HL-60 (cell line): ENCODE data around the gene FILIP1L.

Experiments
- DNase-seq, 2 experiments: peaks; one replicate each; pipeline ENCODE4 v3.0.0-alpha.2; 2010 to 2020; ENCODE audit warnings: low read depth in 1 of 2, low spot score in 1 of 2
- H3K27ac ChIP-seq: fragments of 250-450 bp; sonication (Bioruptor Pico); replicated peaks from 2 replicates; pipeline ENCODE4 v1.5.1; 2020; ENCODE audit warnings: mild to moderate bottlenecking, moderate library complexity
- H3K27me3 ChIP-seq: fragments of 250-450 bp; sonication (Bioruptor Pico); 2 replicates; pipeline ENCODE4 v1.5.1; 2021; ENCODE audit warnings: mild to moderate bottlenecking, moderate library complexity; ENCODE audit not compliant: insufficient read depth, poor library complexity, severe bottlenecking
- H3K4me3 ChIP-seq: replicated peaks from 2 replicates; pipeline ENCODE4 v1.5.1; 2011; ENCODE audit warnings: mild to moderate bottlenecking, control low read depth, low read length; ENCODE audit not compliant: insufficient read depth
- GABPA ChIP-seq: IDR thresholded peaks from 2 replicates; pipeline ENCODE4 v1.6.1; 2012; ENCODE audit warnings: low read depth
- POLR2AphosphoS5 ChIP-seq: IDR thresholded peaks from 2 replicates; pipeline ENCODE4 v1.6.1; 2012; ENCODE audit warnings: low read depth
- REST ChIP-seq: IDR thresholded peaks from 2 replicates; pipeline ENCODE4 v1.6.1; 2012; ENCODE audit warnings: low read depth; ENCODE audit not compliant: insufficient replicate concordance
- SPI1 ChIP-seq: IDR thresholded peaks from 2 replicates; pipeline ENCODE4 v1.6.1; 2012; ENCODE audit warnings: low read depth, mild to moderate bottlenecking, borderline replicate concordance
- TF ChIP-seq, protein P1 (sequence below): IDR thresholded peaks from one replicate; pipeline ENCODE4 v1.5.1; 2011; ENCODE audit warnings: low read length, control low read depth, inconsistent platforms; ENCODE audit not compliant: insufficient read depth

FILIP1L gene

GRCh38 chr3:100039075-100039474 is 75.2 kb downstream of the FILIP1L start:
- no peak for DNase-seq
- Histone ChIP-seq H3K4me3 (no peak overlapping the region), H3K27me3 (no peaks in the 10 kb centered on the region), H3K27ac (no peak overlapping the region)
- TF ChIP-seq REST (no peak), POLR2AphosphoS5 (no peak), GABPA (no peak), SPI1 (no peak)
- TF ChIP-seq, protein P1, sequence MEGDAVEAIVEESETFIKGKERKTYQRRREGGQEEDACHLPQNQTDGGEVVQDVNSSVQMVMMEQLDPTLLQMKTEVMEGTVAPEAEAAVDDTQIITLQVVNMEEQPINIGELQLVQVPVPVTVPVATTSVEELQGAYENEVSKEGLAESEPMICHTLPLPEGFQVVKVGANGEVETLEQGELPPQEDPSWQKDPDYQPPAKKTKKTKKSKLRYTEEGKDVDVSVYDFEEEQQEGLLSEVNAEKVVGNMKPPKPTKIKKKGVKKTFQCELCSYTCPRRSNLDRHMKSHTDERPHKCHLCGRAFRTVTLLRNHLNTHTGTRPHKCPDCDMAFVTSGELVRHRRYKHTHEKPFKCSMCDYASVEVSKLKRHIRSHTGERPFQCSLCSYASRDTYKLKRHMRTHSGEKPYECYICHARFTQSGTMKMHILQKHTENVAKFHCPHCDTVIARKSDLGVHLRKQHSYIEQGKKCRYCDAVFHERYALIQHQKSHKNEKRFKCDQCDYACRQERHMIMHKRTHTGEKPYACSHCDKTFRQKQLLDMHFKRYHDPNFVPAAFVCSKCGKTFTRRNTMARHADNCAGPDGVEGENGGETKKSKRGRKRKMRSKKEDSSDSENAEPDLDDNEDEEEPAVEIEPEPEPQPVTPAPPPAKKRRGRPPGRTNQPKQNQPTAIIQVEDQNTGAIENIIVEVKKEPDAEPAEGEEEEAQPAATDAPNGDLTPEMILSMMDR: no peak

- H3K27me3 ChIP-seq: no peaks in the 10 kb centered on the region
- H3K4me3 ChIP-seq: no peak overlapping the region
- DNase-seq: no peak
- no peak overlapping the region for H3K27ac ChIP-seq
- TF ChIP-seq GABPA (no peak), POLR2AphosphoS5 (no peak), SPI1 (no peak), REST (no peak)
- TF ChIP-seq, protein P1: no peak
Measured at GRCh38 chr3:100033903-100034471, 80.3 kb downstream of the FILIP1L start.

GRCh38 chr3:100033184-100033583 is 81.1 kb downstream of the FILIP1L start:
- Histone ChIP-seq H3K27me3 (no peaks in the 10 kb centered on the region), H3K27ac (no peak overlapping the region), H3K4me3 (no peak overlapping the region)
- no peak for DNase-seq
- TF ChIP-seq GABPA (no peak), REST (no peak), SPI1 (no peak), POLR2AphosphoS5 (no peak)
- TF ChIP-seq, protein P1: no peak
